GM10248 (cell line): ENCODE data around the gene PLIN4.

Source experiments
- CTCF ChIA-PET: fragments of 300-600 bp; sonication (Branson Sonifier 250); formaldehyde crosslinking; extraction: SDS; loops from one replicate; lab custom pipeline; 2021; ENCODE audit warnings: antibody characterized with exemption; lab: Yijun Ruan, JAX
- POLR2A ChIA-PET: fragments of 350-650 bp; sonication (Branson Sonifier 250); formaldehyde crosslinking; extraction: SDS; loops from one replicate; lab custom pipeline; 2020; ENCODE audit warnings: antibody characterized with exemption; lab: Yijun Ruan, JAX
- DNase-seq: peaks from one replicate; pipeline ENCODE4 v3.0.0; 2012; ENCODE audit errors: extremely low spot score
- CTCF ChIP-seq: IDR thresholded peaks from 2 replicates; pipeline ENCODE4 v1.5.1; 2012; ENCODE audit warnings: mild to moderate bottlenecking, low read depth; ENCODE audit errors: extremely low read depth, missing control alignments, control extremely low read depth

Gene PLIN4

GRCh38 chr19:4553775-4554174, 35.5 kb upstream of the PLIN4 start:
- no peak for TF ChIP-seq CTCF
- POLR2A ChIA-PET, result no interaction called here
- CTCF ChIA-PET, result no interaction called here
- no peak for DNase-seq

- DNase-seq, result no peak
- ChIA-PET POLR2A (no interaction called here), CTCF (no interaction called here)
- no peak for TF ChIP-seq CTCF
These were observed 34.9 kb upstream of the PLIN4 start for GRCh38 chr19:4553092-4553695.

- CTCF ChIA-PET, result no interaction called here
These were observed 34.2 kb upstream of the PLIN4 start for GRCh38 chr19:4552525-4552819.

GRCh38 chr19:4550479-4551050, 32.3 kb upstream of the PLIN4 start:
- CTCF ChIA-PET, result no interaction called here
- POLR2A ChIA-PET, result no interaction called here
- no peak for TF ChIP-seq CTCF
- no peak for DNase-seq

More at GRCh38 chr19:4552525-4552819, 34.2 kb upstream of the PLIN4 start:
- no peak for TF ChIP-seq CTCF
- POLR2A ChIA-PET, result no interaction called here
- no peak for DNase-seq

- ChIA-PET CTCF (no interaction called here), POLR2A (interaction anchor here (0.6 kb wide), 1 partner anchor 142 kb away, joined by 4 read pairs; no protein-coding TSS in a partner anchor)
- DNase-seq, result no peak
- TF ChIP-seq CTCF, result no peak
These were observed 31.7 kb upstream of the PLIN4 start for GRCh38 chr19:4550018-4550417.

GRCh38 chr19:4548238-4548584, 29.9 kb upstream of the PLIN4 start:
- POLR2A ChIA-PET, result no interaction called here

More at GRCh38 chr19:4548238-4548584, 29.9 kb upstream of the PLIN4 start:
- no peak for TF ChIP-seq CTCF
- CTCF ChIA-PET, result interaction anchor here (1.3 kb wide), 1 partner anchor 21 kb away, joined by 3 read pairs; no protein-coding TSS in a partner anchor
- DNase-seq, result no peak
